Peyer's patch (tissue), 4 donors: ENCODE results near the gene BICD2. TPM values are rescaled to one million over a fixed set of nuclear protein-coding genes. Genes with fewer than 3 reads are reported as not detected.

Source experiments
- DNase-seq, 3 donors: peaks; one replicate each; pipeline ENCODE4 v3.0.0-alpha.2; 2017 to 2019
- H3K27ac ChIP-seq, 4 donors: fragments of 200-600 bp; sonication (generic); one replicate each; pipeline ENCODE4 v1.5.1; 2016 to 2019
- H3K27me3 ChIP-seq, 2 donors: fragments of 200-600 bp; sonication (generic); one replicate each; pipeline ENCODE4 v1.5.1; 2019
- H3K36me3 ChIP-seq, 3 donors: fragments of 200-600 bp; sonication (generic); one replicate each; pipeline ENCODE4 v1.5.1; 2016 to 2019
- H3K4me1 ChIP-seq, 4 donors: fragments of 200-600 bp; sonication (generic); one replicate each; pipeline ENCODE4 v1.5.1; 2016 to 2019
- H3K4me3 ChIP-seq, 4 donors: fragments of 200-600 bp; sonication (generic); 1 replicate in 3 of 4; 2 replicates in 1 of 4; pipeline ENCODE4 v1.5.1; 2016 to 2019; ENCODE audit warnings: mild to moderate bottlenecking in 1 of 4
- H3K9me3 ChIP-seq, 4 donors: fragments of 200-600 bp; sonication (generic); one replicate each; pipeline ENCODE4 v1.5.1; 2016 to 2019; ENCODE audit warnings: mild to moderate bottlenecking in 1 of 4
- POLR2A ChIP-seq, 2 donors: fragments of 450-650 bp; IDR thresholded peaks; one replicate each; pipeline ENCODE4 v1.5.1; 2017; ENCODE audit warnings: antibody characterized with exemption in 2 of 2, mild to moderate bottlenecking in 2 of 2, moderate library complexity in 2 of 2
- total RNA-seq, 4 donors: library from RNA; depleted of rRNA; stranded (reverse); fragments of >200 nt; gene quantifications; one replicate each; pipeline ENCODE4 v1.1.0, GENCODE V29; 2016
- TF ChIP-seq, protein P1 (sequence below), 6 experiments: fragments of 450-650 bp in 4 of 6; fragments of 200-600 bp in 2 of 6; sonication (generic) in 1 of 6; IDR thresholded peaks; one replicate each; pipeline ENCODE4 v1.5.1; 2017 to 2019; ENCODE audit warnings: antibody characterized with exemption in 6 of 6, mild to moderate bottlenecking in 3 of 6, moderate library complexity in 1 of 6

Gene BICD2
- total RNA-seq, 4 donors from 2014 or later, result 4.2 to 41.3 (median 8.8) TPM

DNA sequence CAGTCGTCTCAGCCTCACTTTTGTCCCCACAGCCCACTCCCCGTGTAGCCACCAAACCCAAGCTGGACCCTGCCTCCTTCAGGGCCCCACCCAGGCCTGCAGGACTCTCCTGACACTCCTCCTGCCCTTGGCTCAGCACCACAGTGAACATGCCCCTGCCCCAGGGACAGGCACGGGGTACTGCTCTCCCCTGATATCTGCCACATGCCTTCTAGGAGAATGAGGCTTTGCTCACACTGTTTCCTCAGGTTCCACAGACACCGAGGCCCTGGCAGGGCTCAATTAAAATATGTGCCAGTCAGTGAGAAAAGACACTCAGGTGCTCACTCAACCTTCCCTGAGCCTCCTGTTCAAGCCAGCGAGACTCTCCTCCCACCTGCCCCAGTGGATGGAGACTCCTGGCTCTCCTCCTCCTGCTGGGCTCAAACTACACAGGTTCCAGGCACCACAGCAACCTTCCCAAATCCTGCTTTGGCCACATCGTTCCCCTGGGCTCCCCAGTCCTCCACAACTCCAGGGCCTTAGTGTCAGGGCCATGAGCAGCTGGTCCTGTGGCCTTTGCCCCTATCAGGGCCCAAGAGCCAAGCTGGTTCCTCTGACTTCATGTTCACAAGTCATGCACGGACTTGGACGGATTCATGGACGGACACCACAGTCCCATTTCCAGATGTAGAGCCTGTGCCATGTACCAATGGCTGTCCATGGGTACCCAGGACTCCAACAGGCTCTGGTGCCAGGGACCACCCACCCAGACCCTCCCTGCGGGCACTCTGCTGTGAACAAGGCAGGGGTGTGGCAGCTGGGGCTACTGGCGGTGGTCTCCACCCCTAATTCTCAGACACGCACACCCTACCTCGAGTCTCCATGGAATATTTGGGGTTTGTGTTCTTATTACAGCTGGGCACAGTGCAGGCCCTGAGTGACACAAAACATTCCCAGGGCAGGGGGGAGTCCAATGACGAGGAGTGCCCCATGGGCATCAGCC lies 36.6 kb downstream of the BICD2 start:
- H3K27ac ChIP-seq, result peak overlapping the region in 2 of 4 donors; percentile 42 to 79
- DNase-seq, result peak in 2 of 3 donors; percentile 13 to 44
- H3K27me3 ChIP-seq, result no peaks in the 10 kb centered on the region
- TF ChIP-seq, protein P1, sequence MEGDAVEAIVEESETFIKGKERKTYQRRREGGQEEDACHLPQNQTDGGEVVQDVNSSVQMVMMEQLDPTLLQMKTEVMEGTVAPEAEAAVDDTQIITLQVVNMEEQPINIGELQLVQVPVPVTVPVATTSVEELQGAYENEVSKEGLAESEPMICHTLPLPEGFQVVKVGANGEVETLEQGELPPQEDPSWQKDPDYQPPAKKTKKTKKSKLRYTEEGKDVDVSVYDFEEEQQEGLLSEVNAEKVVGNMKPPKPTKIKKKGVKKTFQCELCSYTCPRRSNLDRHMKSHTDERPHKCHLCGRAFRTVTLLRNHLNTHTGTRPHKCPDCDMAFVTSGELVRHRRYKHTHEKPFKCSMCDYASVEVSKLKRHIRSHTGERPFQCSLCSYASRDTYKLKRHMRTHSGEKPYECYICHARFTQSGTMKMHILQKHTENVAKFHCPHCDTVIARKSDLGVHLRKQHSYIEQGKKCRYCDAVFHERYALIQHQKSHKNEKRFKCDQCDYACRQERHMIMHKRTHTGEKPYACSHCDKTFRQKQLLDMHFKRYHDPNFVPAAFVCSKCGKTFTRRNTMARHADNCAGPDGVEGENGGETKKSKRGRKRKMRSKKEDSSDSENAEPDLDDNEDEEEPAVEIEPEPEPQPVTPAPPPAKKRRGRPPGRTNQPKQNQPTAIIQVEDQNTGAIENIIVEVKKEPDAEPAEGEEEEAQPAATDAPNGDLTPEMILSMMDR (IDR thresholded peaks at IDR 0.05), result no peak
- no peak for TF ChIP-seq POLR2A (IDR thresholded peaks at IDR 0.05)
- H3K36me3 ChIP-seq, result peaks cover 0 to 11% (median 0%) of the 10 kb centered on the region in 3 donors
- no peaks in the 10 kb centered on the region for H3K9me3 ChIP-seq
- H3K4me1 ChIP-seq, result peaks cover 0 to 23% (median 6%) of the 10 kb centered on the region in 4 donors
- peak overlapping the region in 1 of 4 donors; percentile 29 for H3K4me3 ChIP-seq

DNA sequence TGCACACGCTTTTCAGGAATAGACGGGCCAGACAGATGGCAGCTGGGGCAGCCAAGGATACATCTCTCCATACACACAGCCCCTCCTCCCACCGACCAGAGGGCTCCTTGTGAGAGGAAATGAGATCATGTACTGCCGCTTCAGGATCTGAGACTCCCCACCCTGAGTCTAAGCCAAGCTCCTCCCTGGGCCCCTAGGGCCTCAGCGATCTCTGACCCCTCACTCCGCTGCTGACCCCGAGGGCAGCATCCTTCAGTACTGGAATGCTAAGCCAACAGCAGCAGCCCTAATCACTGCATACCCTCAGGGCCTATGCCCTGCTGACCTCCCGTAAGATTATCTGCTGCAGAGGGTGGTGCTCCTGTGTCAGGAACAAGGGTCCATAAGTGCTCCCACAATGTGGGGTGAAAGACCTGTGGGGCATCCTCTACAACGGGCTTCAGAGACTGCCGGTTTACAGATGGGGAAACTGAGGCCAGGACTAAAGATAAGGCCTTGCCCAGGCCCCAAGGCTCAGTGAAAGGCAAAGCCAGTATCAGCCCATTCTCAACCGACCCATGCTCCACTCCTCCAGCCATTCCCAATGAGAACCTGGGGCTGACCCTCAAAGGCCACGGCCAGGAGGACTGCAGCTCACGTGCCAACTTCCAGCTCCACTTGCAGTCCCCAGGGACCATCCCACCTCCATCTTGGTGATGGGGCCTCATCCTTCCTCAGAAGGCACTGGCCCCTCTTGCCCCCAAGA lies 37.5 kb downstream of the BICD2 start:
- Histone ChIP-seq H3K27ac (peak overlapping the region in 1 of 4 donors; percentile 79), H3K9me3 (no peaks in the 10 kb centered on the region), H3K4me3 (no peak overlapping the region), H3K36me3 (peaks cover 0 to 17% (median 0%) of the 10 kb centered on the region in 3 donors), H3K27me3 (no peaks in the 10 kb centered on the region), H3K4me1 (peaks cover 0 to 25% (median 6%) of the 10 kb centered on the region in 4 donors)
- TF ChIP-seq, protein P1 (IDR thresholded peaks at IDR 0.05), result no peak
- peak in 2 of 3 donors; percentile 16 to 46 for DNase-seq

DNA sequence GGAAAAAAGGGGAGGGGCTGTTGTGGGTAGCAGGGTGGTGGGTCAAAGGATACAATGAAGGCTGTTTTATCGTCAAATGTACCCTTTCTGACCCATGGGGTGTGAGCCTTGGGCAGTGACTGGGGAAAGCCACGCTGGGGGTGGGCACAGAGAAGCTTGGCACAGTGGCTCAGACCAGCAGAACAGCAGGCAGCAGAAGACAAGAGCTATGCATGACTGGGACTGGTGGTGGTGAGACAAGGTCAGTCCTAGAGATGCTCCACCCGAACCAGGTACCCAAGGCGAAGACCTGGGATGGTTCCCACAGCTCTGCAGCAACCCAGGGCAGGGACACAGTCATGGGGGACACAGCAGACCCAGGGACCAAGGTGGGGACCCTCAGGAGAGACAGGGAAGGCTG lies 38.3 kb downstream of the BICD2 start:
- TF ChIP-seq POLR2A (IDR thresholded peaks at IDR 0.05), result no peak
- TF ChIP-seq, protein P1 (IDR thresholded peaks at IDR 0.05), result no peak
- peak in 1 of 3 donors; percentile 13 for DNase-seq
- no peaks in the 10 kb centered on the region for H3K9me3 ChIP-seq
- no peaks in the 10 kb centered on the region for H3K27me3 ChIP-seq
- peak overlapping the region in 1 of 4 donors; percentile 79 for H3K27ac ChIP-seq
- peaks cover 0 to 31% (median 9%) of the 10 kb centered on the region in 4 donors for H3K4me1 ChIP-seq
- no peak overlapping the region for H3K4me3 ChIP-seq
- peaks cover 0 to 25% (median 0%) of the 10 kb centered on the region in 3 donors for H3K36me3 ChIP-seq

DNA sequence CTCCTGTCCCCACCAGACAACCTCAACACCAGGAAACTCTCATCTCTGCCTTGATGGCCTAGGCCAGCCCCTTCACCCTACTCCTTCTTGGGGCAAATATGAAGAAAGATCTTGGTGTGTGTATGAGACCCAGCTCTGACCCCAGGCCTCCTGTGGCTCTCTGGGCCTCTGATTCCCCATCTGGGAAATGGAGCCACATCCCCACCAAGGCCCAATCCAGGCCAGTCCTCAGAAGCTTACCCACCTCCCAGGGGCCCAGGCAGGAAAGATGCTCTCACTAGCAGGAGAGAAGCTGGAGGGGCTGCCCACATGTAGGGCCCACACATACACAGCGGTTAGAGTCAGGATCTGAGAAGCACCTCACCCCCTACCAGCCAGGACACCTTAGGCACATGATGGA lies 38.9 kb downstream of the BICD2 start:
- Histone ChIP-seq H3K4me3 (no peak overlapping the region), H3K36me3 (peaks cover 0 to 27% (median 0%) of the 10 kb centered on the region in 3 donors), H3K9me3 (no peaks in the 10 kb centered on the region), H3K4me1 (peaks cover 0 to 31% (median 10%) of the 10 kb centered on the region in 4 donors), H3K27ac (no peak overlapping the region), H3K27me3 (no peaks in the 10 kb centered on the region)
- DNase-seq, result no peak
- TF ChIP-seq, protein P1 (IDR thresholded peaks at IDR 0.05), result no peak
- no peak for TF ChIP-seq POLR2A (IDR thresholded peaks at IDR 0.05)

DNA sequence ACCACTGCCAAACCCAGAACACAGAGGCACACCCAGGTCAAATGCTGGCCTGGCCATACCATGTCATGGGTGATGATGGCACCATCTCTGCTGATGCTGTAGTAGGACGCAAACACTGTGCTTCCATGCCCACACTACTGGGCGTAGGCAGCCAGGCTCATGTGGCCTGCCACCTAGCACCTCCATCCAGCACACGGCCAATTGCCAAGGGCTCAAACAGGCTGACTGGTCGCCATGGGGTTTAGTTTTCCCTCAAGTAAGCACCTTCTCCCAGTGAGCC lies 39.4 kb downstream of the BICD2 start:
- Histone ChIP-seq H3K27me3 (no peaks in the 10 kb centered on the region), H3K4me1 (peaks cover 0 to 31% (median 11%) of the 10 kb centered on the region in 4 donors), H3K9me3 (no peaks in the 10 kb centered on the region), H3K27ac (no peak overlapping the region), H3K4me3 (no peak overlapping the region), H3K36me3 (peaks cover 0 to 33% (median 0%) of the 10 kb centered on the region in 3 donors)
- DNase-seq, result peak in 1 of 3 donors; percentile 13
- TF ChIP-seq, protein P1 (IDR thresholded peaks at IDR 0.05), result no peak
- TF ChIP-seq POLR2A (IDR thresholded peaks at IDR 0.05), result no peak
